Breast epithelium (tissue), 4 donors: ENCODE measurements around the gene ITPR3. TPM values are rescaled to one million over a fixed set of nuclear protein-coding genes. Genes with fewer than 3 reads are reported as not detected.

Experiments
- DNase-seq, 2 donors: peaks; one replicate each; pipeline ENCODE4 v3.0.0-alpha.2; 2019; ENCODE audit warnings: low spot score in 2 of 2
- H3K27ac ChIP-seq, 2 donors: fragments of 200-600 bp; sonication (generic) in 1 of 2; one replicate each; pipeline ENCODE4 v1.5.1; 2016 to 2019; ENCODE audit warnings: mild to moderate bottlenecking in 1 of 2
- H3K27me3 ChIP-seq, 2 donors: fragments of 200-600 bp; sonication (generic) in 1 of 2; one replicate each; pipeline versions ENCODE4 v1.5.1 to v1.6.0; 2017 to 2019; ENCODE audit warnings: control low read depth in 1 of 2, mild to moderate bottlenecking in 1 of 2
- H3K36me3 ChIP-seq: fragments of 200-600 bp; one replicate; pipeline ENCODE4 v1.5.1; 2019
- H3K4me1 ChIP-seq, 2 donors: fragments of 200-600 bp; sonication (generic); one replicate each; pipeline ENCODE4 v1.5.1; 2016 to 2019; ENCODE audit warnings: control low read depth in 1 of 2
- H3K4me3 ChIP-seq, 3 donors: fragments of 200-600 bp; sonication (generic); 1 replicate in 2 of 3; 2 replicates in 1 of 3; pipeline ENCODE4 v1.5.1; 2016 to 2019; ENCODE audit warnings: mild to moderate bottlenecking in 3 of 3, moderate library complexity in 2 of 3
- H3K9me3 ChIP-seq, 2 donors: fragments of 200-600 bp; sonication (generic) in 1 of 2; one replicate each; pipeline ENCODE4 v1.5.1; 2016 to 2019; ENCODE audit warnings: control low read depth in 1 of 2
- CTCF ChIP-seq, 3 donors: fragments of 450-650 bp; IDR thresholded peaks; one replicate each; pipeline ENCODE4 v1.5.1; 2016 to 2017; ENCODE audit warnings: antibody characterized with exemption in 3 of 3, mild to moderate bottlenecking in 3 of 3, moderate library complexity in 3 of 3
- POLR2A ChIP-seq: fragments of 450-650 bp; IDR thresholded peaks from one replicate; pipeline ENCODE4 v1.6.1; 2016; ENCODE audit warnings: antibody characterized with exemption, mild to moderate bottlenecking, moderate library complexity
- POLR2AphosphoS5 ChIP-seq, 3 donors: sonication (generic); formaldehyde crosslinking; IDR thresholded peaks; one replicate each; pipeline ENCODE4 v1.6.1; 2017; ENCODE audit warnings: antibody characterized with exemption in 3 of 3
- intact Hi-C: fragments of 100-400 bp; cut with DNase I; formaldehyde crosslinking; loops from one replicate; pipeline ENCODE4 v1.15.1; 2023; ENCODE audit warnings: low total_unique reads
- total RNA-seq, 3 donors: library from RNA; depleted of rRNA; stranded (reverse); fragments of >200 nt; gene quantifications; one replicate each; pipeline ENCODE4 v1.1.0, GENCODE V29; 2016

The ITPR3 gene
- total RNA-seq, 3 donors from 2014 or later, result 18.4 to 40.0 (median 27.7) TPM

- Histone ChIP-seq H3K27ac (no peak overlapping the region), H3K4me3 (no peak overlapping the region), H3K4me1 (no peaks in the 10 kb centered on the region), H3K36me3 (peaks cover 13% of the 10 kb centered on the region), H3K9me3 (no peaks in the 10 kb centered on the region), H3K27me3 (no peaks in the 10 kb centered on the region)
- no peak for TF ChIP-seq CTCF (IDR thresholded peaks at IDR 0.05)
- TF ChIP-seq POLR2A, result no peak
- TF ChIP-seq POLR2AphosphoS5 (IDR thresholded peaks at IDR 0.05), result no peak
- DNase-seq, result no peak
- intact Hi-C loops, result no loop called here
These were observed 66.9 kb downstream of the ITPR3 start for GRCh38 chr6:33688006-33688405.

GRCh38 chr6:33688451-33689147, 67.5 kb downstream of the ITPR3 start:
- TF ChIP-seq CTCF (IDR thresholded peaks at IDR 0.05) (no peak), POLR2AphosphoS5 (IDR thresholded peaks at IDR 0.05) (no peak), POLR2A (no peak)
- Histone ChIP-seq H3K4me3 (no peak overlapping the region), H3K9me3 (no peaks in the 10 kb centered on the region), H3K27ac (no peak overlapping the region), H3K4me1 (no peaks in the 10 kb centered on the region), H3K27me3 (no peaks in the 10 kb centered on the region), H3K36me3 (peaks cover 11% of the 10 kb centered on the region)
- no peak for DNase-seq
- intact Hi-C loops, result no loop called here

GRCh38 chr6:33689148-33689494, 68.0 kb downstream of the ITPR3 start:
- Histone ChIP-seq H3K27me3 (no peaks in the 10 kb centered on the region), H3K9me3 (no peaks in the 10 kb centered on the region), H3K36me3 (peaks cover 11% of the 10 kb centered on the region), H3K4me1 (no peaks in the 10 kb centered on the region), H3K4me3 (no peak overlapping the region), H3K27ac (no peak overlapping the region)
- TF ChIP-seq CTCF (IDR thresholded peaks at IDR 0.05), result no peak
- TF ChIP-seq POLR2AphosphoS5 (IDR thresholded peaks at IDR 0.05), result no peak
- no peak for TF ChIP-seq POLR2A
- DNase-seq, result no peak
- intact Hi-C loops, result no loop called here

GRCh38 chr6:33689879-33690278, 68.8 kb downstream of the ITPR3 start:
- intact Hi-C loops, result loop anchor here (10.0 kb wide), 1 partner anchor 105 kb away; the partner anchor contains the start of gene BAK1
- peaks cover 11% of the 10 kb centered on the region for H3K36me3 ChIP-seq

More at GRCh38 chr6:33689879-33690278, 68.8 kb downstream of the ITPR3 start:
- Histone ChIP-seq H3K4me3 (no peak overlapping the region), H3K4me1 (peaks cover 0 to 3% of the 10 kb centered on the region in 2 donors), H3K9me3 (no peaks in the 10 kb centered on the region), H3K27me3 (no peaks in the 10 kb centered on the region), H3K27ac (no peak overlapping the region)
- TF ChIP-seq POLR2AphosphoS5 (IDR thresholded peaks at IDR 0.05) (no peak), CTCF (IDR thresholded peaks at IDR 0.05) (no peak), POLR2A (no peak)
- DNase-seq, result no peak
